ENCODE measurements around the gene UBIAD1. TPM values are rescaled to one million over a fixed set of nuclear protein-coding genes. Genes with fewer than 3 reads are reported as not detected.

UBIAD1 gene
- total and polyA plus RNA-seq, 2 of the 4 experiments (the other 2 are of a cell fraction): 6.3 to 9.5 TPM

DNA sequence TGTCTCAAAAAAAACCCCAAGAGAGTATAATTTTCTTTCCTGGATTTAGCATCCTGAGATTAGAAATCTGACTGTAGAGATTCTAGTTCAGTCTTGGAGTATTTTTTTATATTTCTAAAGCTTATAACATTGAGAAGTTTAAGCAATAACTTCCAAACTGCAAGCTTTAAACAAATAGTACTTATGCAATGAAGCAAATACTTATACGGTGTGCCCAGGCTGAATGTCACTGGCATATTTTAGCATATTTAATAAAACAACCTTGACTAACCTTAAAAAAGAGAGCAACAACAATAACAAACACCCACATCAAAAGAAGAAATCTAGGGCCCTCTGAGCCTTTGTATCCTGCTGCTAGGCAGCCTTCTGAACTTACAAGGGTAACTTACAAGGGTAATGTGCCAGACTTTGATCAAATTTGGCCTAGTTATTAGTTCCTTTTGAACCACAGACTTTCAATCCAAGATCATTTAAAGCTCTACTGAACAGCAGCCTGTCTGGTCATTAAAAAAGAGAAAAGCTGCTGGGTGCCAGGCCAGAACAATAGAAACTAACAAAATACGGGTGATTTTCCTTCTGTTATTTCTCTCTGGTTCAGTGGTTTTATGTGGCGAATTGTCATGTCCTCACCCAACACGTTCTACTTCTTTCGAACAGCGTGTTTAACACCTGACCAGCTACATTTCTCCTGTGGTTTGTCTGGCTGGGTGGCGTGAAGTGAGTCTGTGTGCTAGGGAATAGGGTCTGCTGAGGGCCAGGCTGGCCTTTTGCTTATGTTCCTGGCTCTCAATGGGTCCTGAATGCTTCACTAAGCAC is 26.9 kb upstream of the UBIAD1 start:
- no peak overlapping the region for H2BK20ac ChIP-seq (ENCODE audit: low read depth, low read length)
- peaks cover 35% of the 10 kb centered on the region for H3K36me3 ChIP-seq (ENCODE audit: control insufficient read depth, insufficient read depth, low read length)
- H3K27ac ChIP-seq (ENCODE audit: insufficient read depth, low read length): no peak overlapping the region
- H2AK5ac ChIP-seq (ENCODE audit: low read depth, low read length): no peak overlapping the region
- H3K23ac ChIP-seq (ENCODE audit: low read depth, low read length): no peak overlapping the region
- no CpG with 5 or more reads among the region's 7 CpGs for WGBS, 2 experiments (ENCODE audit: extremely low coverage in 2 of 2, insufficient read length in 1 of 2)
- no peaks in the 10 kb centered on the region for H3K4me1 ChIP-seq (ENCODE audit: control insufficient read depth, insufficient read depth, low read length)
- ChIA-PET POLR2A (ENCODE audit: unreplicated experiment) (no interaction called here), CTCF (interaction anchor here (0.6 kb wide), 1 partner anchor 99 kb away, joined by 3 read pairs; no protein-coding TSS in a partner anchor)
- no peak overlapping the region for H3K18ac ChIP-seq (ENCODE audit: low read depth, low read length)
- no peak overlapping the region for H3K14ac ChIP-seq (replicated peaks; ENCODE audit: low read depth, low read length)
- no peak overlapping the region for H4K8ac ChIP-seq (ENCODE audit: low read depth in 2 of 2, low read length in 2 of 2)
- ATAC-seq (ENCODE audit: low read depth) (no peak), DNase-seq (no peak)
- no peaks in the 10 kb centered on the region for H3K9me1 ChIP-seq (ENCODE audit: insufficient read depth, low read length)
- no TSS peak for BruUV-seq (replicated peaks)
- no peak overlapping the region for H3K4ac ChIP-seq (ENCODE audit: low read depth, low read length)
- no peak overlapping the region for H4K91ac ChIP-seq (ENCODE audit: insufficient read depth, low read depth, low read length)
- H3K79me1 ChIP-seq (ENCODE audit: low read depth in 1 of 2, low read length in 2 of 2): no peaks in the 10 kb centered on the region
- no peak overlapping the region for H4K5ac ChIP-seq (ENCODE audit: low read depth, low read length)
- H3K9me3 ChIP-seq (ENCODE audit: control insufficient read depth, insufficient read depth, low read length): no peaks in the 10 kb centered on the region
- H2BK120ac ChIP-seq (ENCODE audit: low read depth, low read length): no peak overlapping the region
- H4K20me1 ChIP-seq (ENCODE audit: insufficient read depth, low read length): no peaks in the 10 kb centered on the region
- no peak overlapping the region for H3K56ac ChIP-seq (ENCODE audit: extremely low read depth, insufficient read depth, low read length)
- no peak overlapping the region for H3K4me3 ChIP-seq (ENCODE audit: insufficient read depth, low read depth, low read length)
- H2BK15ac ChIP-seq (ENCODE audit: low read depth, low read length): no peak overlapping the region
- no peak overlapping the region for H2BK5ac ChIP-seq (ENCODE audit: low read depth, low read length, poor library complexity, severe bottlenecking)
- H2AK9ac ChIP-seq (replicated peaks; ENCODE audit: low read depth, low read length, poor library complexity): no peak overlapping the region
- dilution Hi-C loops (cut with HindIII; ENCODE audit: low sequenced_read_pairs, unreplicated experiment): no loop called here
- no peak for TF ChIP-seq NFE2L2 (IDR thresholded peaks at IDR 0.05; ENCODE audit: low read depth, low read length)
- TF ChIP-seq SMC3 (IDR thresholded peaks at IDR 0.05; ENCODE audit: low read depth, low read length): no peak
- no peak for TF ChIP-seq BHLHE40 (IDR thresholded peaks at IDR 0.05; ENCODE audit: low read depth, low read length)
- TF ChIP-seq RAD21 (IDR thresholded peaks at IDR 0.05; ENCODE audit: low read length): no peak
- no peak for TF ChIP-seq RFX5 (IDR thresholded peaks at IDR 0.05; ENCODE audit: low read depth, low read length)
- TF ChIP-seq, protein P1, sequence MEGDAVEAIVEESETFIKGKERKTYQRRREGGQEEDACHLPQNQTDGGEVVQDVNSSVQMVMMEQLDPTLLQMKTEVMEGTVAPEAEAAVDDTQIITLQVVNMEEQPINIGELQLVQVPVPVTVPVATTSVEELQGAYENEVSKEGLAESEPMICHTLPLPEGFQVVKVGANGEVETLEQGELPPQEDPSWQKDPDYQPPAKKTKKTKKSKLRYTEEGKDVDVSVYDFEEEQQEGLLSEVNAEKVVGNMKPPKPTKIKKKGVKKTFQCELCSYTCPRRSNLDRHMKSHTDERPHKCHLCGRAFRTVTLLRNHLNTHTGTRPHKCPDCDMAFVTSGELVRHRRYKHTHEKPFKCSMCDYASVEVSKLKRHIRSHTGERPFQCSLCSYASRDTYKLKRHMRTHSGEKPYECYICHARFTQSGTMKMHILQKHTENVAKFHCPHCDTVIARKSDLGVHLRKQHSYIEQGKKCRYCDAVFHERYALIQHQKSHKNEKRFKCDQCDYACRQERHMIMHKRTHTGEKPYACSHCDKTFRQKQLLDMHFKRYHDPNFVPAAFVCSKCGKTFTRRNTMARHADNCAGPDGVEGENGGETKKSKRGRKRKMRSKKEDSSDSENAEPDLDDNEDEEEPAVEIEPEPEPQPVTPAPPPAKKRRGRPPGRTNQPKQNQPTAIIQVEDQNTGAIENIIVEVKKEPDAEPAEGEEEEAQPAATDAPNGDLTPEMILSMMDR (conservative IDR thresholded peaks at IDR 0.05; ENCODE audit: low read depth, low read length): no peak
- no peak for TF ChIP-seq ELK1 (IDR thresholded peaks at IDR 0.05; ENCODE audit: borderline replicate concordance, low read depth, low read length)
- TF ChIP-seq MAFK (IDR thresholded peaks at IDR 0.05; ENCODE audit: low read depth, low read length): no peak
- TF ChIP-seq CHD1 (IDR thresholded peaks at IDR 0.05; ENCODE audit: low read depth, low read length): no peak
- TF ChIP-seq MXI1 (IDR thresholded peaks at IDR 0.05; ENCODE audit: borderline replicate concordance, low read depth, low read length): no peak
- TF ChIP-seq RCOR1 (IDR thresholded peaks at IDR 0.05; ENCODE audit: insufficient replicate concordance, low read length): no peak
- no peak for TF ChIP-seq POLR2A (IDR thresholded peaks at IDR 0.05; ENCODE audit: low read depth, low read length)
- no peak for TF ChIP-seq CEBPB (IDR thresholded peaks at IDR 0.05; ENCODE audit: low read depth, low read length)
- TF ChIP-seq FOS (IDR thresholded peaks at IDR 0.05; ENCODE audit: low read depth, low read length): no peak
- no peak for TF ChIP-seq MAZ (IDR thresholded peaks at IDR 0.05; ENCODE audit: borderline replicate concordance, low read depth, low read length)
- TF ChIP-seq, protein P2, sequence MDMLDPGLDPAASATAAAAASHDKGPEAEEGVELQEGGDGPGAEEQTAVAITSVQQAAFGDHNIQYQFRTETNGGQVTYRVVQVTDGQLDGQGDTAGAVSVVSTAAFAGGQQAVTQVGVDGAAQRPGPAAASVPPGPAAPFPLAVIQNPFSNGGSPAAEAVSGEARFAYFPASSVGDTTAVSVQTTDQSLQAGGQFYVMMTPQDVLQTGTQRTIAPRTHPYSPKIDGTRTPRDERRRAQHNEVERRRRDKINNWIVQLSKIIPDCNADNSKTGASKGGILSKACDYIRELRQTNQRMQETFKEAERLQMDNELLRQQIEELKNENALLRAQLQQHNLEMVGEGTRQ (IDR thresholded peaks at IDR 0.05; ENCODE audit: low read depth, low read length): no peak
- in situ Hi-C loops (cut with MboI; ENCODE audit: low sequenced_read_pairs): no loop called here
- H2AFZ ChIP-seq (replicated peaks; ENCODE audit: low read length, poor library complexity): no peak overlapping the region
- intact Hi-C loops (cut with micrococcal nuclease): no loop called here
- H3K27me3 ChIP-seq (ENCODE audit: control insufficient read depth, insufficient read depth, low read length): no peaks in the 10 kb centered on the region
- no peak overlapping the region for H3K4me2 ChIP-seq (ENCODE audit: low read depth, low read length)
- H3K9ac ChIP-seq (ENCODE audit: low read depth, low read length): no peak overlapping the region
